Uterus (tissue), 4 donors: ENCODE results near the gene PPM1D. TPM values are rescaled to one million over a fixed set of nuclear protein-coding genes. Genes with fewer than 3 reads are reported as not detected.
A peak's percentile ranks its signal among the peaks of the same experiment; 100 is the strongest.
"Not testable (repeated sequence)": the region's sequence is repeated elsewhere in the genome, so short reads cannot be mapped to it uniquely, and the experiment has no call there.

ENCODE experiments used
- DNase-seq, 2 donors: peaks; one replicate each; pipeline ENCODE4 v3.0.0-alpha.2; 2019 to 2020
- H3K27ac ChIP-seq, 2 donors: fragments of 200-600 bp; sonication (generic); 1 replicate in 1 of 2; 2 replicates in 1 of 2; pipeline ENCODE4 v1.5.1; 2016 to 2018
- H3K27me3 ChIP-seq, 2 donors: fragments of 200-600 bp; sonication (generic); one replicate each; pipeline ENCODE4 v1.5.1; 2018 to 2019; ENCODE audit warnings: control low read depth in 1 of 2
- H3K36me3 ChIP-seq, 2 donors: fragments of 200-600 bp; sonication (generic); one replicate each; pipeline ENCODE4 v1.5.1; 2019; ENCODE audit warnings: control low read depth in 1 of 2
- H3K4me1 ChIP-seq, 2 donors: fragments of 200-600 bp; sonication (generic); one replicate each; pipeline ENCODE4 v1.5.1; 2018 to 2019; ENCODE audit warnings: control low read depth in 1 of 2
- H3K4me3 ChIP-seq, 2 donors: fragments of 200-600 bp; sonication (generic); 1 replicate in 1 of 2; 2 replicates in 1 of 2; pipeline ENCODE4 v1.5.1; 2018 to 2019; ENCODE audit warnings: mild to moderate bottlenecking in 1 of 2
- H3K9me3 ChIP-seq, 2 donors: fragments of 200-600 bp; sonication (generic); one replicate each; pipeline ENCODE4 v1.5.1; 2019; ENCODE audit warnings: control low read depth in 1 of 2
- POLR2A ChIP-seq, 2 donors: fragments of 450-650 bp; IDR thresholded peaks; one replicate each; pipeline ENCODE4 v1.6.1; 2016; ENCODE audit warnings: antibody characterized with exemption in 2 of 2, mild to moderate bottlenecking in 1 of 2, moderate library complexity in 1 of 2
- intact Hi-C: fragments of 100-400 bp; cut with DNase I; formaldehyde crosslinking; loops from one replicate; pipeline ENCODE4 v1.15.1; 2023; ENCODE audit warnings: low total_unique reads
- total RNA-seq, 4 donors: library from RNA; depleted of rRNA in 3 of 4; stranded (reverse); fragments of >200 nt in 3 of 4; gene quantifications; one replicate each; pipeline versions ENCODE4 v1.1.0 to v1.2.4, GENCODE V29; 2014 to 2023
- TF ChIP-seq, protein P1 (sequence below), 4 experiments: fragments of 200-600 bp in 2 of 4; fragments of 450-650 bp in 2 of 4; sonication (generic) in 2 of 4; IDR thresholded peaks; one replicate each; pipeline ENCODE4 v1.5.1; 2016 to 2019; ENCODE audit warnings: antibody characterized with exemption in 4 of 4, mild to moderate bottlenecking in 2 of 4, moderate library complexity in 1 of 4
- donor health status: DM: yes; HTN: yes; CAD: no.

PPM1D gene
- 10 to 100 TPM; 17.2 to 26.1 (median 20.2) TPM for total RNA-seq

DNA sequence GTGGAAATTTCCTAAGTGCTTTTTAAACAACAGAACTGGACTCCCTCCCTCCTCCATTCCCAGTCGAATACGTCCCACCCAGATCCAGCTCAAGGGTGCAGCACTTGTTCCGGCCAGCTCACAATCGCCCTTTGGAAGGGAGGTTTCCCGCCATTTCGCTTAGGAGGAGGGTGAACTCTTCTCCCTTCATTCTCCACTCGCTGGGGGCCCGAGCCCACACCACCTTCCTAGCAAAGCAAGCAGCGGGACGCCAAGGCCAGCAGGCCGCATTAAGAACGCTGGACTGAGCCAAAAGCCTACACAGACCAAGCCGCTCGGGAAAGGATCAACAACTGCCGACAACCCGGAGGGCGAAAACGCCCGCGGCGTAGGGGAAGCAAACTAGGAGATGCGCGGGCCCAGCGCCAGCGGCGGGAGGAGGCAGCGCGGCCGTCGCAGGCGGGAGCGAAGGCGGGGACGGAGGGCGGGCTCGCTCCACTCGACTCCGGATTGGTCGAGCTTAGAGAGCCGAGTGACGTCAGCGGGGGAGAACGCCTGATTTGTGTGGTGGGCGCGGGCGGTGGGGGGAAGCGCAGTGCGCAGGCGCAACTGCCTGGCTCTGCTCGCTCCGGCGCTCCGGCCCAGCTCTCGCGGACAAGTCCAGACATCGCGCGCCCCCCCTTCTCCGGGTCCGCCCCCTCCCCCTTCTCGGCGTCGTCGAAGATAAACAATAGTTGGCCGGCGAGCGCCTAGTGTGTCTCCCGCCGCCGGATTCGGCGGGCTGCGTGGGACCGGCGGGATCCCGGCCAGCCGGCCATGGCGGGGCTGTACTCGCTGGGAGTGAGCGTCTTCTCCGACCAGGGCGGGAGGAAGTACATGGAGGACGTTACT is at the start of gene PPM1D:
Gene PPM1D, plus strand, starts transcription at position 574 of the 870 bp plus-strand sequence. Its CDS starts 222 bp downstream, at position 796.
- Histone ChIP-seq H3K9me3 (no peaks in the 10 kb centered on the region), H3K27ac (peak within 1 kb of the TSS; percentile 97 to 100), H3K36me3 (no peaks in the 10 kb centered on the region), H3K27me3 (no peaks in the 10 kb centered on the region), H3K4me1 (no peaks in the 10 kb centered on the region), H3K4me3 (peak within 1 kb of the TSS; percentile 87 to 98)
- DNase-seq = peak; percentile 99
- intact Hi-C loops = no loop called here
- TF ChIP-seq, protein P1, sequence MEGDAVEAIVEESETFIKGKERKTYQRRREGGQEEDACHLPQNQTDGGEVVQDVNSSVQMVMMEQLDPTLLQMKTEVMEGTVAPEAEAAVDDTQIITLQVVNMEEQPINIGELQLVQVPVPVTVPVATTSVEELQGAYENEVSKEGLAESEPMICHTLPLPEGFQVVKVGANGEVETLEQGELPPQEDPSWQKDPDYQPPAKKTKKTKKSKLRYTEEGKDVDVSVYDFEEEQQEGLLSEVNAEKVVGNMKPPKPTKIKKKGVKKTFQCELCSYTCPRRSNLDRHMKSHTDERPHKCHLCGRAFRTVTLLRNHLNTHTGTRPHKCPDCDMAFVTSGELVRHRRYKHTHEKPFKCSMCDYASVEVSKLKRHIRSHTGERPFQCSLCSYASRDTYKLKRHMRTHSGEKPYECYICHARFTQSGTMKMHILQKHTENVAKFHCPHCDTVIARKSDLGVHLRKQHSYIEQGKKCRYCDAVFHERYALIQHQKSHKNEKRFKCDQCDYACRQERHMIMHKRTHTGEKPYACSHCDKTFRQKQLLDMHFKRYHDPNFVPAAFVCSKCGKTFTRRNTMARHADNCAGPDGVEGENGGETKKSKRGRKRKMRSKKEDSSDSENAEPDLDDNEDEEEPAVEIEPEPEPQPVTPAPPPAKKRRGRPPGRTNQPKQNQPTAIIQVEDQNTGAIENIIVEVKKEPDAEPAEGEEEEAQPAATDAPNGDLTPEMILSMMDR (IDR thresholded peaks at IDR 0.05) = peak in 1 of 4 experiments; percentile 18
- TF ChIP-seq POLR2A (IDR thresholded peaks at IDR 0.05) = peak; percentile 95 to 98

DNA sequence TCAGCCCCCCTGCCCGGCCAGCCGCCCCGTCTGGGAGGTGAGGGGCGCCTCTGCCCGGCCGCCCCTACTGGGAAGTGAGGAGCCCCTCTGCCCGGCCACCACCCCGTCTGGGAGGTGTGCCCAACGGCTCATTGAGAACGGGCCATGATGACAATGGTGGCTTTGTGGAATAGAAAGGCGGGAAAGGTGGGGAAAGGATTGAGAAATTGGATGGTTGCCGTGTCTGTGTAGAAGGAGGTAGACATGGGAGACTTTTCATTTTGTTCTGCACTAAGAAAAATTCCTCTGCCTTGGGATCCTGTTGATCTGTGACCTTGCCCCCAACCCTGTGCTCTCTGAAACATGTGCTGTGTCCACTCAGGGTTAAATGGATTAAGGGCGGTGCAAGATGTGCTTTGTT is 47.7 kb upstream of the PPM1D start:
- DNase-seq, H3K4me3 ChIP-seq, intact Hi-C loops, H3K27ac ChIP-seq, H3K9me3 ChIP-seq, H3K36me3 ChIP-seq, H3K27me3 ChIP-seq, H3K4me1 ChIP-seq: not testable (repeated sequence)

DNA sequence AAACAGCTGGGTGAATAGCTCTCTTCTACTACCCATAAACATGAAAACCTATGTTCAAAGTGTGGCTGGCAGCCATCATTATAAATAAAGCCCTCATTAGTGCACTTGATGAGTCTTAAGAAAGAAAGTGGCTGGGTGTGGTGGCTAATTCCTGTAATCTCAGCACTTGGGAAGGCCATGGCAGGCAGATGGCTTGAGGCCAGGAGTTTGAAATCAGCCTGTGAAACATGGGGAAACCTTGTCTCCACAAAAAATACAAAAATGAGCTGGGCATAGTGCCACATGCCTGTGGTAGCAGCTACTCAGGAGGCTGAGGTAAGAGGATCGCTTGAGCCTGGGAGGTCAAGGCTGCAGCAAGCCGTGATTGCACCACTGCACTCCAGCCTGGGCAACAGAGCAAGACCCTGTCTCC is 45.6 kb upstream of the PPM1D start:
- H3K27ac ChIP-seq = no peak overlapping the region
- intact Hi-C loops = no loop called here
- TF ChIP-seq POLR2A (IDR thresholded peaks at IDR 0.05) = no peak
- TF ChIP-seq, protein P1 (IDR thresholded peaks at IDR 0.05) = no peak
- no peak for DNase-seq
- H3K4me3 ChIP-seq = no peak overlapping the region
- H3K36me3 ChIP-seq = no peaks in the 10 kb centered on the region
- H3K4me1 ChIP-seq = no peaks in the 10 kb centered on the region
- no peaks in the 10 kb centered on the region for H3K27me3 ChIP-seq
- no peaks in the 10 kb centered on the region for H3K9me3 ChIP-seq

GRCh38 chr17:60555786-60556185 is 44.2 kb upstream of the PPM1D start:
- TF ChIP-seq, protein P1 (IDR thresholded peaks at IDR 0.05) = no peak
- no peak for TF ChIP-seq POLR2A (IDR thresholded peaks at IDR 0.05)
- Histone ChIP-seq H3K4me3 (no peak overlapping the region), H3K9me3 (no peaks in the 10 kb centered on the region), H3K27me3 (no peaks in the 10 kb centered on the region), H3K4me1 (no peaks in the 10 kb centered on the region), H3K27ac (no peak overlapping the region), H3K36me3 (no peaks in the 10 kb centered on the region)
- intact Hi-C loops = no loop called here
- no peak for DNase-seq

- Histone ChIP-seq H3K36me3 (no peaks in the 10 kb centered on the region), H3K9me3 (no peaks in the 10 kb centered on the region), H3K4me1 (no peaks in the 10 kb centered on the region), H3K27me3 (no peaks in the 10 kb centered on the region), H3K27ac (no peak overlapping the region), H3K4me3 (no peak overlapping the region)
- intact Hi-C loops = no loop called here
- DNase-seq = no peak
- no peak for TF ChIP-seq POLR2A (IDR thresholded peaks at IDR 0.05)
- TF ChIP-seq, protein P1 (IDR thresholded peaks at IDR 0.05) = no peak
Measured at GRCh38 chr17:60557805-60558204, 42.2 kb upstream of the PPM1D start.
